HEK293 (cell line): ENCODE results near the gene MAP1LC3A.
A peak's percentile ranks its signal among the peaks of the same experiment; 100 is the strongest.

ENCODE experiments used
- MEIS1 ChIP-seq: sonication (generic); formaldehyde crosslinking; IDR thresholded peaks from 2 replicates; pipeline ENCODE4 v1.8.1; 2022; ENCODE audit warnings: missing genetic modification reagents, mild to moderate bottlenecking, borderline replicate concordance
- ZBTB44 ChIP-seq: fragments of 450-650 bp; IDR thresholded peaks from 2 replicates; pipeline ENCODE4 v1.5.1; 2018; ENCODE audit warnings: missing biosample characterization, mild to moderate bottlenecking, missing genetic modification characterization
- ZNF660 ChIP-seq: fragments of 450-650 bp; IDR thresholded peaks from 2 replicates; pipeline ENCODE4 v1.5.1; 2018; ENCODE audit warnings: missing biosample characterization, mild to moderate bottlenecking, missing genetic modification characterization
- ZNF777 ChIP-seq: fragments of 450-650 bp; formaldehyde crosslinking; IDR thresholded peaks from 2 replicates; pipeline ENCODE4 v1.5.1; 2017; ENCODE audit warnings: missing biosample characterization, missing genetic modification characterization, borderline replicate concordance
- TF ChIP-seq, protein P1 (sequence below): fragments of 450-650 bp; formaldehyde crosslinking; IDR thresholded peaks from 2 replicates; pipeline ENCODE4 v1.5.1; 2016; ENCODE audit warnings: missing biosample characterization, missing genetic modification characterization
- TF ChIP-seq, protein P2 (sequence below): fragments of 450-650 bp; formaldehyde crosslinking; IDR thresholded peaks from 2 replicates; pipeline ENCODE4 v1.5.1; 2016; ENCODE audit warnings: missing biosample characterization, missing genetic modification characterization, low read depth
- TF ChIP-seq, protein P3 (sequence below): fragments of 450-650 bp; formaldehyde crosslinking; IDR thresholded peaks from 2 replicates; pipeline ENCODE4 v1.5.1; 2016; ENCODE audit warnings: missing biosample characterization, missing genetic modification characterization

GRCh38 chr20:34536798-34537394, 21.6 kb upstream of the MAP1LC3A start:
- TF ChIP-seq, protein P1, sequence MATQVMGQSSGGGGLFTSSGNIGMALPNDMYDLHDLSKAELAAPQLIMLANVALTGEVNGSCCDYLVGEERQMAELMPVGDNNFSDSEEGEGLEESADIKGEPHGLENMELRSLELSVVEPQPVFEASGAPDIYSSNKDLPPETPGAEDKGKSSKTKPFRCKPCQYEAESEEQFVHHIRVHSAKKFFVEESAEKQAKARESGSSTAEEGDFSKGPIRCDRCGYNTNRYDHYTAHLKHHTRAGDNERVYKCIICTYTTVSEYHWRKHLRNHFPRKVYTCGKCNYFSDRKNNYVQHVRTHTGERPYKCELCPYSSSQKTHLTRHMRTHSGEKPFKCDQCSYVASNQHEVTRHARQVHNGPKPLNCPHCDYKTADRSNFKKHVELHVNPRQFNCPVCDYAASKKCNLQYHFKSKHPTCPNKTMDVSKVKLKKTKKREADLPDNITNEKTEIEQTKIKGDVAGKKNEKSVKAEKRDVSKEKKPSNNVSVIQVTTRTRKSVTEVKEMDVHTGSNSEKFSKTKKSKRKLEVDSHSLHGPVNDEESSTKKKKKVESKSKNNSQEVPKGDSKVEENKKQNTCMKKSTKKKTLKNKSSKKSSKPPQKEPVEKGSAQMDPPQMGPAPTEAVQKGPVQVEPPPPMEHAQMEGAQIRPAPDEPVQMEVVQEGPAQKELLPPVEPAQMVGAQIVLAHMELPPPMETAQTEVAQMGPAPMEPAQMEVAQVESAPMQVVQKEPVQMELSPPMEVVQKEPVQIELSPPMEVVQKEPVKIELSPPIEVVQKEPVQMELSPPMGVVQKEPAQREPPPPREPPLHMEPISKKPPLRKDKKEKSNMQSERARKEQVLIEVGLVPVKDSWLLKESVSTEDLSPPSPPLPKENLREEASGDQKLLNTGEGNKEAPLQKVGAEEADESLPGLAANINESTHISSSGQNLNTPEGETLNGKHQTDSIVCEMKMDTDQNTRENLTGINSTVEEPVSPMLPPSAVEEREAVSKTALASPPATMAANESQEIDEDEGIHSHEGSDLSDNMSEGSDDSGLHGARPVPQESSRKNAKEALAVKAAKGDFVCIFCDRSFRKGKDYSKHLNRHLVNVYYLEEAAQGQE (tag by site-specific recombination) = no peak
- TF ChIP-seq, protein P2, sequence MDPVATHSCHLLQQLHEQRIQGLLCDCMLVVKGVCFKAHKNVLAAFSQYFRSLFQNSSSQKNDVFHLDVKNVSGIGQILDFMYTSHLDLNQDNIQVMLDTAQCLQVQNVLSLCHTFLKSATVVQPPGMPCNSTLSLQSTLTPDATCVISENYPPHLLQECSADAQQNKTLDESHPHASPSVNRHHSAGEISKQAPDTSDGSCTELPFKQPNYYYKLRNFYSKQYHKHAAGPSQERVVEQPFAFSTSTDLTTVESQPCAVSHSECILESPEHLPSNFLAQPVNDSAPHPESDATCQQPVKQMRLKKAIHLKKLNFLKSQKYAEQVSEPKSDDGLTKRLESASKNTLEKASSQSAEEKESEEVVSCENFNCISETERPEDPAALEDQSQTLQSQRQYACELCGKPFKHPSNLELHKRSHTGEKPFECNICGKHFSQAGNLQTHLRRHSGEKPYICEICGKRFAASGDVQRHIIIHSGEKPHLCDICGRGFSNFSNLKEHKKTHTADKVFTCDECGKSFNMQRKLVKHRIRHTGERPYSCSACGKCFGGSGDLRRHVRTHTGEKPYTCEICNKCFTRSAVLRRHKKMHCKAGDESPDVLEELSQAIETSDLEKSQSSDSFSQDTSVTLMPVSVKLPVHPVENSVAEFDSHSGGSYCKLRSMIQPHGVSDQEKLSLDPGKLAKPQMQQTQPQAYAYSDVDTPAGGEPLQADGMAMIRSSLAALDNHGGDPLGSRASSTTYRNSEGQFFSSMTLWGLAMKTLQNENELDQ (tag by site-specific recombination) = no peak
- no peak for TF ChIP-seq ZNF777 (tag by site-specific recombination)
- TF ChIP-seq ZBTB44 (tag by site-specific recombination) = no peak
- TF ChIP-seq, protein P3, sequence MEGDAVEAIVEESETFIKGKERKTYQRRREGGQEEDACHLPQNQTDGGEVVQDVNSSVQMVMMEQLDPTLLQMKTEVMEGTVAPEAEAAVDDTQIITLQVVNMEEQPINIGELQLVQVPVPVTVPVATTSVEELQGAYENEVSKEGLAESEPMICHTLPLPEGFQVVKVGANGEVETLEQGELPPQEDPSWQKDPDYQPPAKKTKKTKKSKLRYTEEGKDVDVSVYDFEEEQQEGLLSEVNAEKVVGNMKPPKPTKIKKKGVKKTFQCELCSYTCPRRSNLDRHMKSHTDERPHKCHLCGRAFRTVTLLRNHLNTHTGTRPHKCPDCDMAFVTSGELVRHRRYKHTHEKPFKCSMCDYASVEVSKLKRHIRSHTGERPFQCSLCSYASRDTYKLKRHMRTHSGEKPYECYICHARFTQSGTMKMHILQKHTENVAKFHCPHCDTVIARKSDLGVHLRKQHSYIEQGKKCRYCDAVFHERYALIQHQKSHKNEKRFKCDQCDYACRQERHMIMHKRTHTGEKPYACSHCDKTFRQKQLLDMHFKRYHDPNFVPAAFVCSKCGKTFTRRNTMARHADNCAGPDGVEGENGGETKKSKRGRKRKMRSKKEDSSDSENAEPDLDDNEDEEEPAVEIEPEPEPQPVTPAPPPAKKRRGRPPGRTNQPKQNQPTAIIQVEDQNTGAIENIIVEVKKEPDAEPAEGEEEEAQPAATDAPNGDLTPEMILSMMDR = peak; percentile 75
- no peak for TF ChIP-seq ZNF660 (tag by site-specific recombination)
- TF ChIP-seq MEIS1 (CRISPR knock-in tag) = no peak
